Bronchial epithelial cell (primary cell): ENCODE data around the gene RGSL1. TPM values are rescaled to one million over a fixed set of nuclear protein-coding genes. Genes with fewer than 3 reads are reported as not detected.

ENCODE experiments used
- DNase-seq: peaks from one replicate; pipeline ENCODE4 v3.0.0-alpha.2; 2010; ENCODE audit warnings: low read depth
- FAIRE-seq: peaks from 2 replicates; lab custom pipeline; 2011; peaks lifted over from hg19 to GRCh38; lab: Jason Lieb, UNC
- H3K27me3 ChIP-seq: 2 replicates; pipeline ENCODE4 v1.5.1; 2011; ENCODE audit warnings: low read length; ENCODE audit not compliant: control insufficient read depth, insufficient read depth
- H3K36me3 ChIP-seq: 2 replicates; pipeline ENCODE4 v1.5.1; 2011; ENCODE audit warnings: low read length; ENCODE audit not compliant: control insufficient read depth, insufficient read depth
- H3K4me3 ChIP-seq: 2 replicates; pipeline ENCODE4 v1.5.1; 2011; ENCODE audit warnings: mild to moderate bottlenecking, low read depth, low read length, control low read depth
- CTCF ChIP-seq: IDR thresholded peaks from 2 replicates; pipeline ENCODE4 v1.5.1; 2011; ENCODE audit warnings: mild to moderate bottlenecking, moderate library complexity, low read length, control low read depth, inconsistent platforms; ENCODE audit not compliant: insufficient read depth, severe bottlenecking
- total RNA-seq: library from RNA; depleted of rRNA; stranded (reverse); fragments of >200 nt; gene quantifications from 2 replicates; pipeline ENCODE4 v1.2.1, GENCODE V29; 2014

RGSL1 gene
- not detected in 2 replicates for total RNA-seq

- DNase-seq (no peak), FAIRE-seq (no peak)
- TF ChIP-seq CTCF, result no peak
Measured at GRCh38 chr1:182450087-182450486, at the start of gene RGSL1. Gene RGSL1 (plus strand): TSS chr1:182450146. CDS start chr1:182450166, 20 bp downstream.

DNA sequence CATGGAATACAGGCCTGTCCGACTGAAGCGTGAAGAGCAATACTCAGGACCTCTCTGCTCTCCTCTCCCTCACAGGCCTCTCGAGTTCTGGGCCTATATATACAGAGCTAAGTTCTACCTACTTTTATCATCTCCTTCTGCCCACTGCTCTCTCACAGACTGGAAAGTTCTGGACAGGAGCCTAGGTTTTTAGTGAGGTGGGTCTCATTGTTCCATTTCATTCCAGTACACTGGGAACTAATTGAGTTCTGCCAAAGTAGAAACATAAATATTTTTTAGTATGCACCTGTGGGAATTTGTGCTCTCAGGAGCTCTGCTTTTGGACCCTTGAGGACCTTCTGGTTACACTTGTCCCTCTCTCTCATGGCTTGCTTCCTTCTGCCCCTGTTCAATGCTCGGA is 49.4 kb upstream of the RGSL1 start, which contains the start of gene TEDDM1:
TSS of gene TEDDM1 (minus strand) at position 101 of the 400 bp plus-strand sequence. CDS start 182 bp downstream, outside the sequence.
- no peak for DNase-seq
- FAIRE-seq, result no peak
- no peaks in the 10 kb centered on the region for H3K27me3 ChIP-seq
- no peaks in the 10 kb centered on the region for H3K36me3 ChIP-seq
- H3K4me3 ChIP-seq, result no peak within 1 kb of the TSS
- no peak for TF ChIP-seq CTCF

More at GRCh38 chr1:182450087-182450486, at the start of gene RGSL1:
- no peaks in the 10 kb centered on the region for H3K27me3 ChIP-seq
- H3K36me3 ChIP-seq, result no peaks in the 10 kb centered on the region
- no peak within 1 kb of the TSS for H3K4me3 ChIP-seq

- Histone ChIP-seq H3K27me3 (no peaks in the 10 kb centered on the region), H3K4me3 (no peak overlapping the region), H3K36me3 (no peaks in the 10 kb centered on the region)
- FAIRE-seq (no peak), DNase-seq (no peak)
- TF ChIP-seq CTCF, result no peak
Measured at GRCh38 chr1:182404781-182405180, 45.2 kb upstream of the RGSL1 start.

- no peak for TF ChIP-seq CTCF
- FAIRE-seq (no peak), DNase-seq (no peak)
- no peaks in the 10 kb centered on the region for H3K36me3 ChIP-seq
- no peak overlapping the region for H3K4me3 ChIP-seq
- no peaks in the 10 kb centered on the region for H3K27me3 ChIP-seq
Measured at GRCh38 chr1:182405578-182405977, 44.4 kb upstream of the RGSL1 start.

DNA sequence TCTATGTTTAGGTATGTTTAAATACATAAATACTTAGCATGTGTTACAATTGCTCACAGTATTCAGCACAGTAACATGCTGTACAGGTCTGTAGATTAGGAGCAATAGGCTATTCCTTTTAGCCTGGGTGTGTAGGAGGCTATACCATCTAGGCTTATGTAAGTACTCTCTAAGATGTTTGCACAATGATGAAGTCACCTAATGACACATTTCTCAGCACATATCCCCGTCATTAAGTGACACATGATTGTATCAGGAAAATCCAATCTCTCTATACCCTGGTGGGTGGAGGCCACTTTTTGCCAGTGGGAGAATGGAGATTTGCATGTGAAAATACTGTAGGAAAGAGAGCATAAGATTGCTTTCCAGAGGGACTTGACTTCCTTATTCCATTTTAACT is 43.9 kb upstream of the RGSL1 start:
- DNase-seq (peak; percentile 84), FAIRE-seq (no peak)
- Histone ChIP-seq H3K27me3 (no peaks in the 10 kb centered on the region), H3K36me3 (no peaks in the 10 kb centered on the region), H3K4me3 (no peak overlapping the region)
- no peak for TF ChIP-seq CTCF

- Histone ChIP-seq H3K36me3 (no peaks in the 10 kb centered on the region), H3K27me3 (no peaks in the 10 kb centered on the region), H3K4me3 (no peak overlapping the region)
- FAIRE-seq (no peak), DNase-seq (no peak)
- no peak for TF ChIP-seq CTCF
Measured at GRCh38 chr1:182407724-182408123, 42.2 kb upstream of the RGSL1 start.
